ENCODE data around the gene DCTPP1. TPM values are rescaled to one million over a fixed set of nuclear protein-coding genes. Genes with fewer than 3 reads are reported as not detected.

DCTPP1 gene
- total and polyA plus RNA-seq, 9 of the 15 experiments (the other 6 are each of a cell fraction or from before 2014, with no cell fraction given): 45.0 to 132 (median 80.6) TPM

DNA sequence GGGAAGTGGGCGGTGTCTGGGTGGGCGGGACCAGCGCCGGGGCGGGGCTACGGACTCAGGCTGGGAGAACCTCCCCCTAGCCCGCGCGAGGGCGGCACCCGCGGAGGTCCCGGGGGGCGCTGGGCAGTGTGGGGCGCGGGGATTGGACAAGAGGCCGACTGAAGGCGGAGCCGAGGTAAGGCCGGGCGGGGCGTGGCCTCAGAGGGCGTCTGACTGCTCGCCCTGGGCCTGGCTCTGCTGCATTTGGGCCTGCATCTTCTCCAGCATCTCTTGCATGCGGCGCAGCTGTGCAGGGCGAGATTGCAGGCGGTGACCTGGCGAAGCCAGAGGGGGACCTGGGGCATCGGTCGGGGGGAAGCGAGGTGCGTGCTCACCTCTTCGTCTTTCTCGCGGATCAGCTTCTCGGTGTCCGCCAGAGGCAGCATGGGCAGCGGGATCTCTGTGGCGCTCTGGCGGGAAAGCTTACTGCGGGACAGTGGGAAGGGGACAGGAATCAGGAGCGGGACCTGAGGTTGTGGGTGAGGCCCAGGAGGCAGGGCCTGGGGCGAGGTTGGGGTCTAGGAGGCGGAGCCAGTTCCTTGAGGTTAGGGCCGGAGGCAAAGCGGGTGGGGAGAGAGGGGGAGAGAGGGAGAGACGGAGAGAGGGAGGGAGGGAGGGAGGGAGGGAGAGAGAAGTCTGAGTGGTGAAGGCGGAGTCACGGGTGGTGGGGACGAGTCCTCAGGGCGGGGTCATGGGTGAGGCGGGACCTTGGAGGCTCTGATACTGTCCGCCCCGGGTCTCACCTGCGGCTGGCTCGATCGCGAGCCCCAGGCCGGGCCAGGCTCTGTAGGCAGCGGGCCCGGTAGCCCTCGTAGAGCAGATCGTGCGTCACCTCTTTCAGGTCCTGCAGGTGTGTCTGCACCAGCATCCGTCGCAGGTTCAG, 51.3 kb downstream of the DCTPP1 start:
- Histone ChIP-seq H2AFZ (ENCODE audit: low read depth, low read length) (peak overlapping the region; percentile 71), H3K4me2 (ENCODE audit: insufficient read depth, low read length) (peak overlapping the region; percentile 83), H3K9me3 (replicated peaks; ENCODE audit: control insufficient read depth, insufficient read depth, low read depth, low read length) (no peaks in the 10 kb centered on the region), H3K4me3 (peak overlapping the region; percentile 55), H3K27ac (ENCODE audit: extremely low read depth, low read depth, low read length) (peak overlapping the region; percentile 92), H3K27me3 (ENCODE audit: control insufficient read depth in 2 of 2, insufficient read depth in 2 of 2, low read length in 2 of 2) (no peaks in the 10 kb centered on the region), H3K36me3 (ENCODE audit: control insufficient read depth, insufficient read depth, low read length) (peaks cover 7% of the 10 kb centered on the region; the same call in 1 of the 3 replicates), H3K79me2 (ENCODE audit: control insufficient read depth, insufficient read depth, low read length) (peaks cover 16% of the 10 kb centered on the region), H3K9ac (ENCODE audit: insufficient read depth in 1 of 2, low read depth in 2 of 2, low read length in 2 of 2) (peak overlapping the region; percentile 70 to 95), H3K9me1 (ENCODE audit: control insufficient read depth, insufficient read depth, low read length) (no peaks in the 10 kb centered on the region), H3K4me1 (replicated peaks in 1 of 2; ENCODE audit: control insufficient read depth in 2 of 2, insufficient read depth in 2 of 2, low read length in 2 of 2) (peaks cover 46 to 62% of the 10 kb centered on the region in 2 experiments), H4K20me1 (replicated peaks; ENCODE audit: control insufficient read depth, insufficient read depth, low read length) (no peaks in the 10 kb centered on the region)
- intact Hi-C loops (cut with micrococcal nuclease) (loop anchor here (10.0 kb wide), 1 partner anchor 314 kb away; the partner anchor contains the start of gene ALDOA), in situ Hi-C loops (cut with MboI) (no loop called here)
- POLR2A ChIA-PET: interaction anchor here (0.6 to 2.3 kb wide), 6 partner anchors 13 to 518 kb away, joined by 3 to 6 read pairs (median 4); partner anchors contain the start of genes CD2BP2 and CTF1
- WGBS (ENCODE audit: insufficient coverage, low coverage, missing lambda C conversion rate): 0% methylated on average over 37 of the region's 67 CpGs
- DNase-seq (ENCODE audit: extremely low read depth in 1 of 4, low spot score in 3 of 4) (peak; percentile 95 to 99 (median 96)), FAIRE-seq (peak; percentile 92), ATAC-seq (peak; percentile 94)
- BruUV-seq (replicated peaks): no TSS peak
- CTCF ChIA-PET (ENCODE audit: low intra/inter-chr PET ratio): no interaction called here
- TF ChIP-seq ZNF57 (CRISPR knock-in tag; IDR thresholded peaks at IDR 0.05): no peak
- peak; percentile 69 for TF ChIP-seq KDM5B (IDR thresholded peaks at IDR 0.05; ENCODE audit: insufficient replicate concordance, low read depth, low read length)
- no peak for TF ChIP-seq ZNF24 (IDR thresholded peaks at IDR 0.05)
- no peak for TF ChIP-seq ZKSCAN1 (IDR thresholded peaks at IDR 0.05; ENCODE audit: low read depth, low read length)
- peak; percentile 59; the same call in 1 of the 2 replicates for TF ChIP-seq ZBTB17 (CRISPR knock-in tag; IDR thresholded peaks at IDR 0.05)
- TF ChIP-seq, protein P1, sequence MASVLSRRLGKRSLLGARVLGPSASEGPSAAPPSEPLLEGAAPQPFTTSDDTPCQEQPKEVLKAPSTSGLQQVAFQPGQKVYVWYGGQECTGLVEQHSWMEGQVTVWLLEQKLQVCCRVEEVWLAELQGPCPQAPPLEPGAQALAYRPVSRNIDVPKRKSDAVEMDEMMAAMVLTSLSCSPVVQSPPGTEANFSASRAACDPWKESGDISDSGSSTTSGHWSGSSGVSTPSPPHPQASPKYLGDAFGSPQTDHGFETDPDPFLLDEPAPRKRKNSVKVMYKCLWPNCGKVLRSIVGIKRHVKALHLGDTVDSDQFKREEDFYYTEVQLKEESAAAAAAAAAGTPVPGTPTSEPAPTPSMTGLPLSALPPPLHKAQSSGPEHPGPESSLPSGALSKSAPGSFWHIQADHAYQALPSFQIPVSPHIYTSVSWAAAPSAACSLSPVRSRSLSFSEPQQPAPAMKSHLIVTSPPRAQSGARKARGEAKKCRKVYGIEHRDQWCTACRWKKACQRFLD (CRISPR knock-in tag; IDR thresholded peaks at IDR 0.05): peak; percentile 44; the same call in 1 of the 2 replicates
- TF ChIP-seq SUPT5H (IDR thresholded peaks at IDR 0.05): peak; percentile 78
- TF ChIP-seq HCFC1 (IDR thresholded peaks at IDR 0.05; ENCODE audit: low read depth, low read length): no peak; the same call in 1 of the 2 replicates
- peak; percentile 84 for TF ChIP-seq NR2C2 (CRISPR knock-in tag; IDR thresholded peaks at IDR 0.05)
- peak; percentile 44; the same call in 1 of the 2 replicates for TF ChIP-seq NR2C2 (tag; IDR thresholded peaks at IDR 0.05)
- TF ChIP-seq POLR2G (IDR thresholded peaks at IDR 0.05; ENCODE audit: low read depth, low read length): peak; percentile 70

Measured in K562 (cell line).